GM19351 (cell line): Measurements from ENCODE around the gene SLC35G1.
A peak's percentile ranks its signal among the peaks of the same experiment; 100 is the strongest.

Experiments used
- ATAC-seq: cut with Tn5 transposase; IDR thresholded peaks from one replicate; pipeline ENCODE4 v1.9.1; 2021; ENCODE audit warnings: mild to moderate bottlenecking, moderate library complexity; ENCODE audit not compliant: unreplicated experiment

SLC35G1 gene

GRCh38 chr10:93893646-93894515 is at the start of gene SLC35G1:
TSS of gene SLC35G1 (plus strand) at chr10:93893978. CDS start at chr10:93894034, 56 bp downstream.
- ATAC-seq = peak; percentile 87

- no peak for ATAC-seq
These were observed 48.7 kb upstream of the SLC35G1 start for GRCh38 chr10:93844979-93845626.

- ATAC-seq = no peak
These were observed 44.2 kb upstream of the SLC35G1 start for GRCh38 chr10:93849593-93849992.

GRCh38 chr10:93850031-93851015 is 43.5 kb upstream of the SLC35G1 start:
- ATAC-seq = no peak

- ATAC-seq = peak; percentile 77
These were observed 42.6 kb upstream of the SLC35G1 start for GRCh38 chr10:93851169-93851568.

- no peak for ATAC-seq
These were observed 41.2 kb upstream of the SLC35G1 start for GRCh38 chr10:93852476-93853095.

GRCh38 chr10:93854975-93855374 is 38.8 kb upstream of the SLC35G1 start:
- ATAC-seq = no peak

GRCh38 chr10:93856349-93857145 is 37.2 kb upstream of the SLC35G1 start:
- ATAC-seq = no peak

GRCh38 chr10:93859049-93859655 is 34.6 kb upstream of the SLC35G1 start:
- ATAC-seq = no peak

GRCh38 chr10:93861825-93862224 is 32.0 kb upstream of the SLC35G1 start:
- no peak for ATAC-seq

GRCh38 chr10:93865794-93866425 is 27.9 kb upstream of the SLC35G1 start:
- no peak for ATAC-seq

GRCh38 chr10:93867525-93867924 is 26.3 kb upstream of the SLC35G1 start:
- no peak for ATAC-seq

GRCh38 chr10:93871671-93872204 is 22.0 kb upstream of the SLC35G1 start:
- ATAC-seq = no peak

GRCh38 chr10:93872375-93873158 is 21.2 kb upstream of the SLC35G1 start:
- no peak for ATAC-seq

GRCh38 chr10:93873420-93874115 is 20.2 kb upstream of the SLC35G1 start:
- ATAC-seq = no peak

- ATAC-seq = no peak
These were observed 19.3 kb upstream of the SLC35G1 start for GRCh38 chr10:93874309-93875031.

- no peak for ATAC-seq
These were observed 18.8 kb upstream of the SLC35G1 start for GRCh38 chr10:93875032-93875358.
